GM10847 (cell line): ENCODE results near the gene CLRN3.

ENCODE experiments used
- POLR2A ChIP-seq: IDR thresholded peaks from 2 replicates; pipeline ENCODE4 v1.6.1; 2011; ENCODE audit not compliant: insufficient read length; ENCODE audit errors: extremely low read depth

The CLRN3 gene

DNA sequence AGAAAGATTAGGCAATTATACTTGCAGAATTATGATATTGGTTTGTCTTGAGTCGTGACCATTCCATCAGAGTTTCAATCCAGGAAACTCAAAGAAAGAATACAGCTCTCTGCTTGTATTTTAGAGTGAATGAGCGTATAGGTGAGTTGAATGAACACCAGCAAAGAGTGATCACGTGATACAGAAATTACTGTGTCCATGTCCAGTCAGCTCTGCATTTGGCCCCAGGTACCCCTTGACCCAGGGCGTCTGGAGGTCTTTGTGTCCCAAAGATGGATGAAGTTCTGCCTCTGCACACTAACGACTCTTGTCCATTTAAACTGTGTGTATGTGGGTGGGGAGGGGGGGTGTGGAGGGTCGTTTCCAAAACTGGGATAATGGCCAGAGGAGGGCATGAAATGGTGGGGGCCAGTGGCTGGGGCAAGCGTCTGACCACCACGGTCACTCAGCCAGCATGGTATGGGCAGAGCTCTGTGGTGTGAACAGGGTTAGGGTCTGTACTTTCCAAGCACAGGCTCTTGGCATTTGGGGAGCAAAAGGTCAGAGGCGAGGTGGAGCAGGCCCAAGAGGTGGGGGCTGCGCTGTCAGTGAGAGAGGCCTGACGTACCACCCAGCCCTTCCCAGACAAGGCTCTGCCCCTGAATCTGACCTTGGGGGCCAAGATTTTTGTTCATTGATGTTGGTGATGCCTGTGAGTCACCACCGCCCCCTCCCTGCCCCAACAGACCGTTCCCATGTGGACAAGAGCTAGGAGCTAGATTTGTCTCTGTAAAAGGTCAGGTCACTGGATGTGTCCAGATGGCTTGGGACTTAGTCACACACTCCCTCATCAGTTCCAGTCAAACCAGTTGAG lies 15.6 kb upstream of the CLRN3 start:
- TF ChIP-seq POLR2A = no peak

DNA sequence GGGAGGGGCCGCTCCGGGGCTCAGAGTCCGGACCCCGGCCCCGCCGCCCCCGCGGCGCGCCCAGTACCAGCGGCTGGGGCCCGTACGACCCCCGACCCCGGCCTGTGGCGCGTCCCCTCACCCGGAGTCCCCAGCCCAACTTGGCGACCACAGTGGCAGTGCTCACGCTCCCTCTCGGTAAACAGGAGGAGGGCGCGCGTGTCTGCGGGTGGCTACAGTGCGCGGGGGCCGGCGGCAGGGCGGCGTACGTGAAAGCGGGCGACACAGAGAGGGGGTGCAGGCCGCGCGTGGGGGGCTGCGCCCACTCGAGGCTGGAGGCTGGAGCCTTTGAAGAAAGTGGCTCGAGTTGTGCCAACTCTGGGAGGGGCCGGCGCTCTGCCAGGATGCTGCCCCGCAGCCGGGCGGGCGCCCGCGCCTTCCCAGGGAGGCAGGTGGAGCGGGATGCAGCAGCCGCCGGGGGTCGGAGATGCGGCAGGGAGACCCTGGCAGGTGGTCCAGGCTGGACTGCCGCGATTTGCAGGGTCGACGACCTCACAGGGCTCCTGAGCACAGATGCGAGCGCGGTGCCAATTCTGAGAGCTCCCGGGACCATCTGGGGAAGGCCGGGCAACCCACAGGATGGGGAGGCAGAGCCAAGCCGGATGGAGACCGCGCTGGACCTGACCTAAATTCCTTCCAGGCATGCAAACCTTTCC lies 14.8 kb upstream of the CLRN3 start:
- TF ChIP-seq POLR2A = no peak

DNA sequence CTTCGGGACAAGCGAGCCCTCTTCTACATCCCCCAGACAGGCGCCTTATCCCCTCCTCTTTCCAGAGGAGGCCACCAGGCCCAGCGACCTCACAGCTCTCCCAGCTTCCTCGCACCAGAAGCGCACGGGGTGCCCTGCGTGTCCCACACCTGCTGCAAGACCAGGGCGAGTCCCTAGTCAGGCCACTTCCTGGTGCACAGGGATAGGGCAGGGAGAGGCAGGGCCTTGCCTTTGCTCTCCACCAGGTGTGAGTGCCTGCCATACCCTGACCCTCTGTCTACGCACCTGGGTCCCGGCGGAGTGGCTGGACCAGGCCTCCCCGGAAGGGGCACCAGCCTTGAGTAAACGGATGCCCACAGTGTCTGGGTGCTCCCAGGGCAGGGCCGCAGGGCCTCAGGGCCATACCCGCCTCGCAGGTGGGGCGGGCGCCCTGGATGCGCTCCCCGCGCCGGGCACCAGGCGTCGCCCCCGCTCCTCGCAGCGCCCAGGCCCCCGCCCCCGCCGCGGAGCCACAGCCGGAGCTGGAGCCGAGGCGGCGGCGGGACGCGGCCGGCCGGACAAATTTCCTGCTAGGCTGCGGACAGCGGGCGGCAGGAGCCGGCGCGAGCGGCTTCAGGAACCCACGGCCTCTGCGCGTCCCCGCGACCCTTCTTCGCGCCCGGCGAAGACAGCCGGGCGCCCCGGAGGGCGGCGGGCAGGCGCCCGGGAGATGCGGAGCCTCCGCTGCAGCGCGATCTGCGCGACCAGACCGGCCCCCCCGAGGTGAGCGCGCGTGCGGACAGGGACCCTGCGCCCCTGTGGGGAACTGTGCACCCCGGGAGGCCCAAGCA lies 14.0 kb upstream of the CLRN3 start, which contains the start of gene PTPRE:
PTPRE (plus strand) TSS at position 556 of the 830 bp plus-strand sequence. CDS start 133,779 bp downstream, outside the sequence.
- no peak for TF ChIP-seq POLR2A

DNA sequence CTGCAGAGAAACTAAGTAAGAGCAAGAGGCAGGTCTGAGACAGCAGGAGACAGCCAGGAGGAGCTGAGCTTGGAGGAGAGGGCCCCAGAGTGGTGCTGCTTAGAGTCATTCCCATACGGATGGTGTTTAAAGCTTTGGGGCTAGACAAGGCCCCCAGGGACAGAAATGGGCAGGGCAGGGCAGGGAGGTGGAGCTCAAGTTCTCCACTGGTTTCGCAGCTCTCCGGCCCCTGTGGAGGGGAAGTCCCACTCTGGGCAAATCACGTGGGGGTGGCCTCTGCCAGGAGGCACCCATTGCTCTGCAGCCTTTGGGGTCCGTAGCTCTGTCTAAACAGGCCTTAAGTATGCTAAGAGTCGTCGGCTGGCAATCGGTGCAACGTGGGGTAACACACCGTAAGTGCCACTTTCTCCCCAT lies 13.1 kb upstream of the CLRN3 start:
- no peak for TF ChIP-seq POLR2A

DNA sequence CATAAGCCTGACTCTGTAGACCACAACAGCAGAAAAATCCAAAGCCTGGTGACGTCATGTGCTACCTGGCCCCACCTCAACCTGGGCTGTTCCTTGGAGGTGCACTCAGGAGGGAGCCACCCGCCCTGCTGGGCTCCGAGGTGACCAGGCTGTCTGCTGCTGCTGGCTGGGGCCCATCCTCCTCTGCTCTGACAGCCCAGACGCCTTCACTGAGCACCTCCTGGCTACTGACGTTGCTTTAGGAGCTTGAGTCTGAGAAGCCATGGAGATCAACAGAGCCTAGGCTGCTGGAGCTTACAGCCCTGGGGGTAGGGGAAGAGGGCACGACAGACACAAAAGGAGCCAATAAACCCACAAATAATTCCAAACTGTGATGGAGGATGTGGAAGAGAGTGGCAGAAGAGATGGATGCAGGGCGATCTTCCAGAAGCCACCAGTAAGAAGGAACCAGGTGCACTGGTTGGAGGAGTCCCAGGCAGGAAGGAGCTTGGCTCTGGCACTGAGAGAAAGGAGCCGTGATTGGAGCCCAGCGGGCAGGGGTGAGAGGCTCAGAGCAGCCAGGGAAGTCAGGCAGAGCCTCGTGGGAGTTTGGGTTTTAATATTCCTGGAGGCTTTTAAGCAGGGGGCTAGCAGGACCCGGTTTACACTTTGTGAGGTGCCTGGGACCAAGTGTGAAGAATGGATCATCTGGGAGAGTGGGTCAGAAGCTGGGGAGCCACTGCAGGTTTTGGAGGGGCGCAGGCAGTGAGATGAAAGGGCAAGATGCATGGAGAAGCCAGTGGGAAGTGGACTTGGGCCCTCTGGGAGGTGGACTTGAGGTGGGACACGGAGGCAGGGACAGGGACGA lies 12.5 kb upstream of the CLRN3 start:
- no peak for TF ChIP-seq POLR2A

DNA sequence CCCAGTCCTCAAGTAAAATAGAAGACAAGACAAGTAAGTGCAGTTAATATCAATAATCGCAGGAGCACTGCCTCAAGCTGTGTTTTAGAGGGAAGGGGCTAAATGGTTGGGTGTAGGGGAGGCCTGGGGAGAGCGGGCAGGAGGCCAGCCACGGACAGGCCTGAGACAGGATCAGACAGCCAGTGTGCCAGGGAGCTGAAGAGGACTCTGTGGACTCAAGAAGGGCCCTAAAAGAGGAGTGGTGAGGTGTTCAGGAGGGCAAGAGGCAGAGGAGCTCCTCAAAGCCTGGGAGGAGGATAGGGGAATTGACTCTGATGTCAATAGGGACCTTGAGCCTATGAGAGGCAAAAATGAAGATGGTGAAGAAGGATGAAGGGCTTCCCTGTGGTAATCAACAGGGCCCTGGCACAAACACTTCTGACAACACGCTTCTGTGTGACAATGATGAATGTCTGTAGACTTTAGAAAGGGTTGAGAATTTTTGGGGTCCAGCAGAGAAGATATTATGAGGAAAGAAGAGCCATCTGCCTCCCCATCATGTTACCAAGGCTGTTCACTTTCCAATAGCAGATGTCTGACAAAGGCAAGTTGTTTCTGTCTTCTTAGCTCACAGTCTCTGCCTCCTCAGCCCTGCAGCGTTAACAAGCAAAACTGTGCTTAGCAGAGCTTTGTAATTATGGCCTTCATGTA lies 11.7 kb upstream of the CLRN3 start:
- no peak for TF ChIP-seq POLR2A

DNA sequence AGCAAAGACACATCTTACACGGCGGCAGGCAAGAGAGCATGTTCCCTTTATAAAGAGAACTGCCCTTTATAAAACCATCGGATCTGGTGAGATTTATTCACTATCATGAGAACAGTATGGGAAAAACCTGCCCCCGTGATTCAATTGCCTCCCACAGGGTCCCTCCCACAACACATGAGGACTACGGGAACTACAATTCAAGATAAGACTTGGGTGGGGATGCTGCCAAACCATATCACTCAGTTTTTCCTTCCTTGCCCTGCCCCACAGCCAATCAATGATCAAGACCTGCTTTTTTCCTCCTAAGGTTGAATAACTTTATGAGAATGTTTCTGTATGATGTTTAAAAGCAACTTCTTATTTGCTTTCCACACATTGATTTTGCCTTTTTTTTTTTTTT lies 11.0 kb upstream of the CLRN3 start:
- TF ChIP-seq POLR2A = no peak

DNA sequence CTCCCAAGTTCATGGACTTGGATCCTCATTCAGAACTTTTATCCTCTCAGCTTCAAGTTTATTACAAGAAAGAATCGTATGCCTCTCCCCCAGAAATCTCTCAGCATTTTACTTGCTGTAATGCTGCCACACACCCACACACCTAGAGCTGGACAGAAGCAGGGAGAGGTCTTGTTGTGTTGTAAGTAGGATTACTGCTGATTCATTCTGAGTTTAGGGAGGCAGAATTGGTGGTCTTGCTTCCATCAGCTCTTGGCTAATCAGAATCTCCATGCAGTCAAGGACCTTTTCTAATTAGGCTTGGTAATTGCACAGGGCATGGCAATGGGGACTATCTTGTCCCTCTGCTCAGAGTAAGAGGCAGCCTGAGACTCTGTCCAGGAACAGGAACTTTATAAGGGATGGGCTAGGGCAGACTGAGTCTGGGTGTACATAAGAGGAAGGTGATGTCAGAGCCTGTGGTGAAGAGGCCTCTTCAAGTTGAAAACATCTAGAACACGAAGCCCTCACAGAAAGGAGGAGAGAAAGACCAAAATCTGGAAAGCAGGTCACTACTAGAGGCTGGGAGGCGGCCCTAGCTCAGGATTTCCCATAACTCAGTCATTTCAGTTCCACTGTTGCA lies 7.1 kb upstream of the CLRN3 start:
- TF ChIP-seq POLR2A = no peak

DNA sequence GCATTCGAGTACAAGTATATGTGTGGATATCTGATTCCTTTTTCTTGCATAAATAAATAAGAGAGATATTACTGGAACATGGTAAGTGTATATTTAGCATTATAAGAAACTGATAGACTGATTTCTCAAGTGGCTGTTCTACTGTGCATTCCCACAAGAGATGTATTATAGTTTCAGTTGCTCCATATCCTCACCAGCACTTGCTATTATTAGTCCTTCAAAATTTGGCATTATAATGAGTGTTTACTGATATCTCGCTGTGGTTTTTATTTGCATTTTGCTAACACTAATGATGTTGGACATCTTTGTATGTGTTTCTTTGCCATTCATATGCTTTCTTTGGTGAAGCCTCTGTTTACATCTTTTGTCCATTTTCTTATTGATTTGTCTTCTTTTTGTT lies 4.4 kb upstream of the CLRN3 start:
- no peak for TF ChIP-seq POLR2A

DNA sequence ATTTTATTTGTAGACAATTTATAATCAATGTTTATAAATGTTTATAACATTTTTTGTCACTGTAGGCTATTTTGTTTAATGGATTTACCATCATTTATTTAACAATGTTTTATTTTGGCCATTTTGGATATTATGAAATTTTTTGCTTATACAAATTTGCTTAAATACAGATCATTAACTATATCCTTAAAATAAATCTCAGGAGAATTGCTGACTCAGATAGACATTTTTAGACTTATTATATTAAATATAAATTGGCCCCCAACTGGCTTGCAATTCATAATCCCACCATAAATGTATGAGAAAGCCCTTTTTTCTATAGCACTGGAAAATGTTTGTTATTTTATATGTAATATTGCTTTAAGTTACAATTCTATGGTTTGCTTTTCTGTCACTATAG lies 3.8 kb upstream of the CLRN3 start:
- TF ChIP-seq POLR2A = no peak

DNA sequence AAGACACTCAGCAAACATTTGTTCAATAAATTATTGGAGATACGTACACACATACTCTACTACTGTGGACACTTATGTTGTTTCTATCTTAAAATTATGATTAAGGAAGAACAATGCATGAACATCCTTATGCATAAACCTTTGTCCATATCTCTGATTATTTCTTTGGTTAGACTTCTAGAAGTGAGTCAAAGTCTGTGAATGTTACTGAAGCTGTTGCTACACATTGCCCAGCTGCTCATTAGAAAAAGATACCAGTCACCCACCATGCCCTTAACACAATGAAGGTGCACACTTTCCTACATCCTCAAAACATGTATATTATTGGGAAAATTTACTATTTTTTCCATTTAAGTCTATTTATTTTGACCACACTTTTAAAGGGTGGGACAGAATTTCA lies 1.4 kb upstream of the CLRN3 start:
- no peak for TF ChIP-seq POLR2A

DNA sequence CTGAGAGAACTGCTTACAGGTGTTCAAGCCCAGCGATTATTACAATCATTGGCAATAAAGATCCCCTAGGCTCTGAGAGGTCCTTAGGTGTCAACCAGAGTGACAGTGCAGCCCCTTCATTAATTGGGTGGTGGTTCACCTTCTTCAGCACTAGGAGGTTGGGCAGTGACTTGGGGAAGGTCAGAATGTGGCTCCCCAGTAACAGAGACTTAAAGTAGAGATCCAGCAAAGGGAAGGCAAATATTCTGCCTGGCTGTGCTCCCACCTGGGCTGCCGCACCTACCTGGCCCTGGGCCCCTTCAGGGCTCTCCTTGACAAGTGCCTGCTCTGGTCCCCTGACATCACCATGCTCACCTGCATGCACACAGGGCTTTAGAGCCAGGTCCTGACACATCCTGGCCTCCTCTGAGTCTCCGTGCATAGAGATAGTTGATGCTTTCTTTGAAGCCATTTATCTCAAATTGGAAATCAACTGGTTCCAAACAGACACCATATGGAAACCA lies 1.9 kb downstream of the CLRN3 start:
- no peak for TF ChIP-seq POLR2A

DNA sequence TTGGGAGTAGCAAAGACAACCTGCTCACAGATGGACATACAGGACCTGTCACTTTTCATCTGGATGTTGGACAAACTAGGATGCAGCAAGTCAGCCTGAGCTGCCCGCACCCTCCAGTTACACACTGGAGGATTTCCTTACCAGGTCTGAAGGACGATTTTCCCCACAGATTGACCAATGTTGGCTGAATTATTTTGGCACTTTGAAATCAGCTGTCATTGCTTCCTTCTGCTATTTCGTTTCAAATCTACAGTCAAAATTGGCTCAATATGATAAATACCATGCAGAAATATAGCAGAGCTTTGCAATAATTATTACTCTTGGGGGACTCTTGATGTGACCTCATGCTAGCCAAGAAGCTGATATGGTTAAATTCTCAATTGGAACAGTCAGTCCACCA lies 2.5 kb downstream of the CLRN3 start:
- TF ChIP-seq POLR2A = no peak

DNA sequence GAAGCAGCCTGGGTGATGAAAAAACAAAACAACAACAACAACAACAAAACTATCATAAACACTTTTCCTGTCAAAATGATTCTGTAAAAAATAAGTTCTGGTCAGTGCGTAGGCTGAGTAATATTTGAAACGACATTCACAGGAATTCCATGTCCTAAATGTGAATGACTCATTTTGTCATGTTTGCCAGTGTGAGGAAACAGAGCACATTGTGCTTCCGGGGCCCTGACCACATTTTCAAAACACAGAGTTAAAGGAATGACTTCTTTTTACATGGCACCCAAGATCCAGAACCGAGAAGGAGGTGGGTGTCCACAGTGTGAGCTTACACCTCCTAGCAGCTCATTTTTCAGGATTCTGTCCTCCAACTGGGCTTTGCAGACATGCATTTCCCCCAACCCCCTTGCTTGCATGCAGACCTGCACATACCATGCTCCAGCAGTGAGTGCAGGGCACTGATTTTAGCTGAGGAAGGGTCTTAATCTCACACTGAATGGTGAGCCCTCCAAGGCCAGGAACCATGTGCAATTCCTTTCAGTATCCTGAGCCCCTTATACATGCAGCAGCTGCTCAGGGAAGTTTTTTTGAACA lies 3.0 kb downstream of the CLRN3 start:
- no peak for TF ChIP-seq POLR2A
